K562 (cell line): ENCODE data around the gene TMEM239. TPM values are rescaled to one million over a fixed set of nuclear protein-coding genes. Genes with fewer than 3 reads are reported as not detected.

Experiments used
- ATAC-seq: fragments of 200-7000 bp; cut with Tn5 transposase; 3 replicates; pipeline ENCODE4 v1.9.1; 2020; ENCODE audit warnings: moderate library complexity
- BruUV-seq: library from RNA; stranded (reverse); fragments of 400-500 nt; replicated peaks from 2 replicates; lab custom pipeline; 2021; lab: Mats Ljungman, UMichigan
- CTCF ChIA-PET: fragments of 300-600 bp; formaldehyde crosslinking; extraction: SDS; loops from one replicate; lab custom pipeline; 2021; ENCODE audit warnings: low intra/inter-chr PET ratio; lab: Yijun Ruan, JAX
- POLR2A ChIA-PET: fragments of 300-600, 350-650 bp; sonication (Branson Sonifier 250); formaldehyde crosslinking; extraction: SDS; loops from one replicate; lab custom pipeline; 2021; ENCODE audit warnings: antibody characterized with exemption, inconsistent platforms; lab: Yijun Ruan, JAX
- DNase-seq, 4 experiments: peaks; one replicate each; pipeline versions ENCODE4 v3.0.0 to v3.0.0-alpha.2; 2011 to 2018; ENCODE audit warnings: low spot score in 3 of 4, mixed read lengths in 3 of 4; ENCODE audit errors: extremely low read depth in 1 of 4
- FAIRE-seq: peaks from 2 replicates; lab custom pipeline; 2011; peaks lifted over from hg19 to GRCh38; lab: Jason Lieb, UNC
- H2AFZ ChIP-seq: 2 replicates; pipeline ENCODE4 v1.6.0; 2011; ENCODE audit warnings: low read depth, low read length, control low read depth, inconsistent platforms
- H3K27ac ChIP-seq: fragments of 200-600 bp; 3 replicates; pipeline ENCODE4 v1.8.0; 2011; ENCODE audit warnings: low read depth, mild to moderate bottlenecking, control low read depth, inconsistent platforms, low read length, moderate library complexity, mixed read lengths; ENCODE audit errors: extremely low read depth
- H3K27me3 ChIP-seq, 2 experiments: fragments of 300-600 bp in 1 of 2; 2 replicates in 1 of 2; 3 replicates in 1 of 2; pipeline versions ENCODE4 v1.6.0 to v1.8.0; 2011; ENCODE audit warnings: inconsistent platforms in 2 of 2, low read length in 2 of 2, mild to moderate bottlenecking in 1 of 2, mixed read lengths in 1 of 2, moderate library complexity in 1 of 2; ENCODE audit not compliant: control insufficient read depth in 2 of 2, insufficient read depth in 2 of 2
- H3K36me3 ChIP-seq: fragments of 300-600 bp; 3 replicates; pipeline ENCODE4 v1.8.0; 2011; ENCODE audit warnings: mild to moderate bottlenecking, low read length, inconsistent platforms; ENCODE audit not compliant: control insufficient read depth, insufficient read depth
- H3K4me1 ChIP-seq, 2 experiments: fragments of 200-600 bp in 1 of 2; replicated peaks in 1 of 2; 2 replicates in 1 of 2; 3 replicates in 1 of 2; pipeline versions ENCODE4 v1.5.1 to v1.8.0; 2011; ENCODE audit warnings: inconsistent platforms in 2 of 2, low read length in 2 of 2, mild to moderate bottlenecking in 1 of 2, mixed read lengths in 1 of 2, moderate library complexity in 1 of 2; ENCODE audit not compliant: control insufficient read depth in 2 of 2, insufficient read depth in 2 of 2
- H3K4me2 ChIP-seq: 2 replicates; pipeline ENCODE4 v1.6.1; 2011; ENCODE audit warnings: low read length, control low read depth, inconsistent platforms, mixed read lengths; ENCODE audit not compliant: insufficient read depth
- H3K4me3 ChIP-seq: fragments of 200-600 bp; sonication (generic), shearing (Covaris generic); 2 replicates; pipeline ENCODE4 v1.5.1; 2016; ENCODE audit warnings: control low read depth, inconsistent platforms
- H3K79me2 ChIP-seq: fragments of 200-600 bp; 3 replicates; pipeline ENCODE4 v1.8.0; 2011; ENCODE audit warnings: low read length, inconsistent platforms; ENCODE audit not compliant: control insufficient read depth, insufficient read depth
- H3K9ac ChIP-seq, 2 experiments: 2 replicates each; pipeline versions ENCODE4 v1.6.0 to v1.6.1; 2011; ENCODE audit warnings: low read depth in 2 of 2, low read length in 2 of 2, control low read depth in 1 of 2, inconsistent platforms in 1 of 2, mild to moderate bottlenecking in 1 of 2, mixed read lengths in 1 of 2; ENCODE audit not compliant: insufficient read depth in 1 of 2
- H3K9me1 ChIP-seq: one replicate; pipeline ENCODE4 v1.6.0; 2011; ENCODE audit warnings: inconsistent platforms, mild to moderate bottlenecking, low read length, moderate library complexity; ENCODE audit not compliant: control insufficient read depth, insufficient read depth
- H3K9me3 ChIP-seq: replicated peaks from 2 replicates; pipeline ENCODE4 v1.5.1; 2011; ENCODE audit warnings: low read depth, low read length, inconsistent platforms; ENCODE audit not compliant: control insufficient read depth, insufficient read depth
- H4K20me1 ChIP-seq: replicated peaks from 2 replicates; pipeline ENCODE4 v1.6.1; 2011; ENCODE audit warnings: low read length, inconsistent platforms, mixed read lengths; ENCODE audit not compliant: control insufficient read depth, insufficient read depth
- NFIC ChIP-seq: fragments of 450-650 bp; IDR thresholded peaks from 2 replicates; pipeline ENCODE4 v1.6.1; 2017; ENCODE audit warnings: mild to moderate bottlenecking, inconsistent platforms
- PTTG1 ChIP-seq: fragments of 450-650 bp; IDR thresholded peaks from 2 replicates; pipeline ENCODE4 v1.6.1; 2016; ENCODE audit warnings: low read depth, mild to moderate bottlenecking, missing genetic modification characterization, missing compliant biosample characterization
- SETDB1 ChIP-seq: IDR thresholded peaks from one replicate; pipeline ENCODE4 v1.6.1; 2012; ENCODE audit warnings: low read length, control low read depth, inconsistent platforms
- WGBS: fragments of 100-300 bp; shearing (Covaris generic); methylation state at CpG from one replicate; pipeline ENCODE4 v1.1.6; 2016; ENCODE audit warnings: low coverage, mixed read lengths; ENCODE audit not compliant: insufficient coverage; ENCODE audit errors: missing lambda C conversion rate; 5-methylcytosine and 5-hydroxymethylcytosine counted together
- in situ Hi-C: fragments of 300-500 bp; cut with MboI; formaldehyde crosslinking; loops from 4 replicates; pipeline ENCODE4 v1.15.0; 2018; ENCODE audit warnings: inconsistent platforms, mixed read lengths
- intact Hi-C: fragments of 100-400 bp; cut with micrococcal nuclease; formaldehyde crosslinking; loops from 2 replicates; pipeline ENCODE4 v1.14.2; 2022
- polyA plus RNA-seq, 8 experiments: library from polyadenylated mRNA; depleted of rRNA in 4 of 8; stranded (reverse) in 5 of 8; unstranded in 3 of 8; fragments of >200 nt; fragmentation: Nextera tagmentation in 2 of 8; fragmentation: Illumina TruSeq in 1 of 8; extraction: Ambion mirVana in 2 of 8; extraction: Trizol in 1 of 8; gene quantifications; 2 replicates each; pipeline versions ENCODE4 v1.2.1 to v1.2.3, GENCODE V29; 2011 to 2014; ENCODE audit warnings: inconsistent platforms in 1 of 8, missing spikeins in 1 of 8
- total RNA-seq, 7 experiments: library from RNA; depleted of rRNA in 6 of 7; stranded (reverse); fragments of >200 nt in 6 of 7; fragmentation: Illumina TruSeq in 2 of 7; extraction: Trizol in 2 of 7; gene quantifications; 2 replicates each; pipeline versions ENCODE4 v1.2.1 to v1.2.3, GENCODE V29; 2011 to 2021; ENCODE audit warnings: low replicate concordance in 1 of 7

Gene TMEM239
- total and polyA plus RNA-seq, 9 of the 15 experiments (the other 6 are each of a cell fraction or from before 2014, with no cell fraction given): not detected

DNA sequence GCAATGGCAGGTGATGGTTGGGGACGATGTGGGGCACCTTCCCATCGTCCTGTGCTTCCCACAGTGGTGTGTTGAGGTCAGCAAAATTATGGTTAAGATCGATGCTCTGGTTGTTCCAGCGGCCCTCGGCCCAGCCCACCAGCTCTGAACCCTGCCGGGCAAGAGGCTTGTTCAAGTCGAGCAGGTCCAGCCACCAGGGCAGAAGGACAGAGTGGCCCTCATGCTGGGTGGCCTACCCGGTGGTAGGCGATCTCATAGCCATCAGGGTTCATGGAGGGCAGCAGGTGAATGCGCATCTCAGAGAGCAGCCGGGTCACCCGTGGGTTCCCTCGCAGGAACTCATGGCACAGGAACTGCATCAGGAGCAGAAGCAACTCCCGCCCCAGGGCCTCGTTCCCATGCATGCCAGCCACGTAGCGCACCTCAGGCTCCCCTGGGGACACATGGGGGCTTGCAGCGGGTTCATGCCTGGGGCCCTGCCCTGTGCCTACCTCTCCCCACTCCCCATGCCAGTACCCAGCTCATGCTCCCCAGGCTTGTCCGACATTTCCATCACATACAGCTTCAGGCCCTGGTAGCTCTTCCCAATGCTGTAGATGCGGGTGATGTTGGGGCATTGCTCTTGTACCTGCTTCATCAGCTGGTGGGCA, 20.0 kb upstream of the TMEM239 start:
- Histone ChIP-seq H3K36me3 (no peaks in the 10 kb centered on the region), H3K27ac (no peak overlapping the region), H3K9me1 (no peaks in the 10 kb centered on the region), H3K9ac (no peak overlapping the region), H3K4me3 (no peak overlapping the region), H2AFZ (no peak overlapping the region), H3K79me2 (no peaks in the 10 kb centered on the region), H3K4me1 (peaks cover 2 to 30% of the 10 kb centered on the region in 2 experiments; a peak in 4 of 5 replicates), H3K9me3 (no peaks in the 10 kb centered on the region), H4K20me1 (peaks cover 12% of the 10 kb centered on the region; the same call in 1 of the 2 replicates), H3K27me3 (peaks cover 15 to 60% of the 10 kb centered on the region in 2 experiments; a peak in 4 of 5 replicates), H3K4me2 (no peak overlapping the region)
- FAIRE-seq: no peak
- in situ Hi-C loops (no loop called here), intact Hi-C loops (no loop called here)
- no TSS peak for BruUV-seq
- CTCF ChIA-PET: no interaction called here
- no peak for DNase-seq
- TF ChIP-seq NFIC (no peak), PTTG1 (no peak), SETDB1 (no peak)
- no peak for ATAC-seq
- 14% methylated on average over 20 of the region's 20 CpGs for WGBS
- POLR2A ChIA-PET: no interaction called here
